ENCODE measurements around the gene ATP5MC2.

DNA sequence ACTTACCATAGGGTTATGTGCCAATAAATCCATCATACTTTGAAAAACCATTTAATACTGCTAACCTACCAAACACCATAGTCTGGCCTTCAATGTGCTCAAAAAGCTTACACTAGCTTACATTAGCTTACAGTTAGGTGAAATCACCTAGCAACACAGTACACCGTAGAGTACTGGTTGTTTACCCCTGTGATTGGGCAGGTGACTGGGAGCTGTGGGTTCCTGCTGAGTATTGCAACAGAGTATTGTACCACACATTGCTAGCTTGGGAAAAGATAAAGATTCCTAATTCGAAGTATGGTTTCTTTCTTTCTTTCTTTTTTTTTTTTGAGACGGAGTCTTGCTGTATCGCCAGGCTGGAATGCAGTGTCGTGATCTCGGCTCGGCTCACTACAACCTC, 5.6 kb downstream of the ATP5MC2 start:
- TF ChIP-seq CTCF (IDR thresholded peaks at IDR 0.05; ENCODE audit: low read depth, low read length) (no peak), EZH2phosphoT487 (IDR thresholded peaks at IDR 0.05; ENCODE audit: low read depth) (no peak)
